NCI-H2081 (cell line): ENCODE results near the gene DOC2B.
A peak's percentile ranks its signal among the peaks of the same experiment; 100 is the strongest.
"Not testable (repeated sequence)": the region's sequence is repeated elsewhere in the genome, so short reads cannot be mapped to it uniquely, and the experiment has no call there.

Experiments used
- DNase-seq, 2 experiments: peaks; one replicate each; lab custom pipeline; 2025; lab: John Stamatoyannopoulos, UW

DOC2B gene

DNA sequence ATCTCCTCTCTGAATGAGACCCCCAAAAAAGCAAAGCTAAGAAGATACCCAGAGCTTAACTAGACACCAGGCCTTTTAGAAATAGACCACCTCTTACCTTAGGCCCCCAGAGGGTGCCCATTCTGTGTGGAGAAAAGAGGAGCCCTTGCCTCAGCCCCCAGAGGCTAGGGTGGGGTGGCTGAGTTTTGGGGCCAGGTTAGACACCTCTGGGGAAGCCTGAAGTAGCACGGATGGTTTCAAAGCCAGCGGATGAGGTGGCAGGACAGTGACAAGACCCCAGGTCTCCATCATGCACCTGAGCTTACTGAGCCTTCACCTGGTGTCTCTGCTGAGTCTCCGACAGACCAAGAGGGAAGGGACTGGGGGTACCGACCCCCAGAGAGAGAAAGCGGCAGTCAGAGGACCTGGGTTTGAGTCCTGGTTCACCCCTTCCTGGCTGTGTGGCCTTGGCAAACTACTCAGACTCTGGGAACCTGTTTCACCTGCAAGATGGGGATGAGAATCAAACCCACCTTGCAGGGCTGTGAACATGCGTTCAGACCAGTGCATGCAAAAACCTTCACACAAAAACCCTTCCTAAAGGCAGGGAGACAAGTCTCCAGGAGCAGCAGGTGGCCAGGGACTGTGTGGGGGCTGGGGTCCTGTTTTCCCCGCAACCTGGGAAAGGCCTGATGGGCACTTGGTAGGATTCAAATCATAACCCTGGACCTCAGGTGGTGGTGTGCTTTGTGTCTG, 36.3 kb downstream of the DOC2B start:
- DNase-seq = no peak

DNA sequence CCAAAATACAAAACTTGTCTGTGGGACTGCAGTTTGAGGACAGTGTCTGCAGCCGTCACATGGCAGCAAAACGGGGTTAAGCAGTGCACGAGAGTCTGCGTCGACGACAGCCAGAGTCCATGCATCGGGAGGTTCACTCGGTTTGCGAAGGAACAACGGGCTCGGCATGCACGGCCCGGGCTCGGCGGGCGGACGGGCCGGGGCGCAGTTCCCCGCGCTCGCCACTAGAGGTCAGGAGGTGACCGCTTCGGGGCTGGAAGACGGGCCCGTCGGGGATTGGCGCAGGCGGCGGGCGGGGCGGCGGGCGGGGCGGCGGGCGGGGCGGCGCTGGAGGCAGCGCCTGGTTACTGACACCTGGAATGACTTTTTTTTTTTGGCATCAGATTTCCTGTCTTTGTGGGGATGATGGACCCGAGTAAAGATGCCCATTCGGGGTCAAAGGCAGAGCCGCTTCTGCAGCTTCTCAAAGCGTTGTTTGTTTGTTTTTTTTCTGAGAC, 37.6 kb downstream of the DOC2B start:
- DNase-seq = peak; percentile 55 to 57

DNA sequence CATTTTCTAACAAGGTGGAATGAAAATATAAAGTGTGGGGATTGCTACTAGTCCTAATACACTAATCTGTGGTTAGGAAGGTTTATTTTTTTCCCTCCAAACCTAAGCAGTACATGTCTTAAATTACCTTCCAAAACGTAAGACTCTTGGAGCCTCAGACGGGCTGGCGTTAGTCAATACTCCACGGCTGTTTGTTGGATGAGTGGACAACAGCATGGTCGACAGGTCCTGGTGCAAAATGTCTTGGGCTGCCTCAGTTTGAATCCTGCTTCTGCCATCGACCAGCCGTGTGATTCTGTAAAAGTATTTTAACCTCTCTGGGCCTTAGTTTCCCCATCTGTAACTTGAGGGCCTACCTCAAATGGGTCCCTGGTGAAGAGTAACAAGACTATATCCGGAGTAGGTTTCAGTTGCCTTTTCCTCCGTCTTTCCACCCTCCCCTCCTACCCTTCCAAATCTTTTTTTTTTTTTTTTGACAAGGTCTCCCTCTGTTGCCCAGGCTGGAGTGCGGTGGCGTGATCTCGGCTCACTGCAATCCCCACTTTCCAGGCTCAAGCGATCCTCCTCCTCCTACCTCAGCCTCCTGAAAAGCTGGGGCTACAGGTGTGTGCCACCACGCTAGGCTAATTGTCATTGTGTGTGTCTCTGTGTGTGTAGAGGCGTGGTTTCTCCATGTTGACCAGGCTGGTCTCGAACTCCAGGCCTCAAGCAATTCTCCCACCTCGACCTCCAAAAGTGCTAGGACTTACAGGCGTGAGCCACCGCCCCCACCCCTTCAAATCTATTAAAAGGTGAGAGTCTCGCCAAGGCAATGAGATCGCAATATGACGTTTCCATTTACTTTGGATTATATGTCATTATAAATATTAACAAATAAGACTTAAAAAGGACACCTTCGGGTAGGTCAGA, 38.3 kb downstream of the DOC2B start:
- DNase-seq = no peak

DNA sequence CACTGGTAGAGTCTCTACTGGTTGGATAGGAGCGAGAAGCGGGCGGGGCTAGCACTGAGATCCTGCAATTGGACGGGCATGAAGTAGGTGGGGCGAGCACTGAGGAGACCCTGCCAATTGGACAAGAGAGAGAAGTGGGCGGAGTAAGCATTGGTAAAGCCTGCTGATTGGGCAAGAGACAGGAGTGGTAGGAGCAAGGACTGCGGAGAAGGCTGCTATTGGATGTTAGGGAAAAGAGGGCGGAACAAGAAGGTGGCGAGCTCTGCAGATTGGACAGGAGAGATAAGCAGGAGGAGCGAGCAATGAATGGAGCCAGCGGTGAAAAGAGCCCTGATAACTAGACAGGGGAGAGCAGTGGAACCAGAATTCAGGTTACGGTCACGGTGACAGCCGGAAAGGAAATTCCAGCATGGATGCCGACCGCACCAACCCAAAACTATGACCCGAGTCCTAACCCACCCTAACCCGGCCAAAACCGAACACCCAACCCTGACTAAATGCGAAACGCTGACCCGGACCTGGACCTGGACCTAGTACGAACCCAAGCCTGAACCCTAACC, 39.3 kb downstream of the DOC2B start:
- peak; percentile 3 to 27 for DNase-seq

DNA sequence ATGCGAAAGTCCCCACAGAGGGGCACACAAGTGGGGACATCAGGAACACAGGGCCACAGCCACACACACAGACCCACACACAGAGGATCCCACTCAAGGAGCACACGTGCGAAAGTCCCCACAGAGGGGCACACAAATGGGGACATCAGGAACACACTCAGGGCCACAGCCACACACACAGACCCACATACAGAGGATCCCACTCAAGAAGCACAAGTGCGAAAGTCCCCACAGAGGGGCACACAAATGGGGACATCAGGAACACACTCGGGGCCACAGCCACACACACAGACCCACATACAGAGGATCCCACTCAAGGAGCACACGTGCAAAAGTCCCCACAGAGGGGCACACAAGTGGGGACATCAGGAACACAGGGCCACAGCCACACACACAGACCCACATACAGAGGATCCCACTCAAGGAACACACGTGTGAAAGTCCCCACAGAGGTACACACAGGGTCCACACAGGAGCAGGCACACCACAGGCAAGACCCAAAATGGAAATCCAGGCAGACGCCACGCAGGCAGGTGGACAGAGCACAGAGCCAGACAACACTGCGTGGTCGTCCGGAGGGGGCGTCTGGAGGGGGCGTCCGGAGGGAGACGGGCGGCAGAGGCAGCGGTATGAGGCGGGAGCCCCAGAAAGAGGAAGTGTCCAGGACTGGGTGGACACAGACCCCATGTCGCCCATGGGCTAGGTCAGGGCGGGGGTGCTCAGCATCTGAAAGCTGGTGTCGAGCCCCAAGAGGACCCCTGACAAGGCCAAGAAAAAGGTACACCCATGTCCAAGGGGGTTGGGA, 41.8 kb downstream of the DOC2B start:
- DNase-seq = not testable (repeated sequence)

DNA sequence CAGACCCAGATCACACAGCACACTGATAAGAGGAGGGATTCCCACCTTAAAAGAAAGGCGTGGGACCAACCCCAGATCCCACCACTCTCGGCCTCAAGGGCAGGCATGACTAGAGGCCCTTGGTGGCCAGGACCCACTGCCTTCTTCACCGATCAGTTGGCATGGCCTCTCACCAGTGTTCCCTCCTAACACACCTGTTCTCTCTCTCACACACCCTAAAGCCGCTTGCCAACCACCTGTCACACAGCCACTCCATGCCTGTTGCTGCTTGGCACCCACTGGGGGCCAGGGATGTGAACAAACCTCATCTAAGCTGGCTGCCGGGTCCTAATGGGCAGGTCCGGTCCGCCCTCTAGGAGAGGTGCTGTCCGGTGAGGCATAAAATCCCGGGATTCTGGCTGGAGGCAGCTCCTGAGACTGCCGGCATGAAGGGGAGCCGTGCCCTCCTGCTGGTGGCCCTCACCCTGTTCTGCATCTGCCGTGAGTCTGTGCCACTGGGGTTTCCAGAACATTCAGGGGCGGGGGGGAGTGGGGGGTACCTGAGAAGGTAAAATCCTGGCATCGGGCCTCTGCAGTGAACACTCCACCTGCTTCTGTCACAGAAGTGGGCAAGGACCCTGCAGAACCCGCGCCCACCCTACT, 44.2 kb downstream of the DOC2B start, which contains the start of gene SCGB1C2:
Gene SCGB1C2 (plus strand): TSS at position 404 of the 642 bp plus-strand sequence. CDS start 22 bp downstream, at position 426.
- DNase-seq = not testable (repeated sequence)

DNA sequence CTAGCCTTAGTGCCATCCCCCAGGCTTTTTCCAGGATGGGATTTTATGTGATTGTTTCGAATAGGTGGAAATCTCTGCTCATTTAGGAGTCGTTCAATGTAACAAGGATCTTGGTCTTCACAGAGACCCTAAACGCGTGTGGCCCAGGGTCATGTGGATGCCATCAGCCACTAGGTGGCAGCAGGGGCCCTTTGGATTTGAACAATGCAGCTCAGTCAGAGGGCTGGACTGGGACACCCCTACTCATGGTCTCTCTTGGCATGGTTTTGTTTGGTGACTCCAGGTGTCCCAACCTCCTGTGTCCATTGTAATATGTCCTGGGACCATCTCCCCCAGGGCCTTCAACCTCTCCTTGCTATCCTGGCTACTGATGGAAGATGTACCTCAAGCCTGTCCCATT, 44.9 kb downstream of the DOC2B start:
- not testable (repeated sequence) for DNase-seq

DNA sequence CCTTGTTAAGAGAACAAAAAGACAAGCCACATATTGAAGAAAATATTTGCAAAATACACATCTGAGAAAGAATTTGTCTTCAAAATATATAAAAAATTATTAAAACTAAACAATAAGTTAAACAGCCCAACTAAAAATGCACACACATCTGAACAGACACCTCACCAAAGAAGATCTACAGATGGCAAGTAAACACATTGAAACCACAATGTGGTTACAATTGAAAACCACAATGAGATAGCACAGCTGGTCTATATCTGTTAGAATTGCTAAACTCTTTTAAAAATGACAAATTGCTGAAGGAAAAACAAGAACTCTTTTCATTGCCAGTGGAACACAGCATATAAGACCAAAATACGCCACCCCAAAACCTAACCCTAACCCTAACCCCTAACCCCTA, 45.6 kb downstream of the DOC2B start:
- DNase-seq = not testable (repeated sequence)

DNA sequence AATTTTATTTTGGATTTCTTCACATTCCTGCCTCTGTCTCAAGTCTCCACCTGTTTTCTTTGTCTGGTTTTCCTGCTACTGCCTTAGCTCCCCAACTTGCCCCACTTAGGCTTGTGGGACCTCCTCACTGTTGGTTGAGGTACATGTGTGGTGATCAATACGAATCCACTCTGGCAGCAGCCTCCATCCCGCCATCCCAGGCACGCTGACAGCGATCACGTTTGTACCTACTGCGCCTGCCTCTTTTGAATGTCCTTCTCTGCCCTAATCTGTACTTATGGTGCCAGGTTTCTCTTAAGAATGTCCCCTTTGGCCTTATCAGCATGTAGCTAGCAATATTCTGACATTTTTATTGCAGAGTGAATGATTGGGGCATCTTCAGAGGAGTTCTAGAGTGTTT, 46.4 kb downstream of the DOC2B start:
- not testable (repeated sequence) for DNase-seq

DNA sequence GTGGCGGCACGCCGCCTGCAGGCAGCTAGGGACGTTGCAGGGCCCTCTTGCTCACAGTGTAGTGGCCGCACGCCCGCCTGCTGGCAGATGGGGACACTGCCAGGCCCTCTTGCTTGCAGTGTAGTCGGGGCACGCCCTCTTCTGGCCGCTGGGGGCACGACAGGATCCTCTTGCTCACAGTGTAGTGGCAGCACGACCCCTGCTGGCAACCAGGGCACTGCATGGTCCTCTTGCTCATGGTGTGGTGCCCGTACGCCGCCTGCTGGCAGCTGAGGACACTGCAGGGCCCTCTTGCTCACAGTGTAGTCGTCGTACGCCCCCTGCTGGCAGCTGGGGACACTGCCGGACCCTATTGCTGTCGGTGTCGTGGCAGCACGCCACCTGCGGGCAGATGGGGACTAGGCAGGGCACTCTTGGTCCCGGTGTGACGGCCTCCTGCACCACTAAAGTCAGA, 47.1 kb downstream of the DOC2B start:
- DNase-seq = not testable (repeated sequence)

DNA sequence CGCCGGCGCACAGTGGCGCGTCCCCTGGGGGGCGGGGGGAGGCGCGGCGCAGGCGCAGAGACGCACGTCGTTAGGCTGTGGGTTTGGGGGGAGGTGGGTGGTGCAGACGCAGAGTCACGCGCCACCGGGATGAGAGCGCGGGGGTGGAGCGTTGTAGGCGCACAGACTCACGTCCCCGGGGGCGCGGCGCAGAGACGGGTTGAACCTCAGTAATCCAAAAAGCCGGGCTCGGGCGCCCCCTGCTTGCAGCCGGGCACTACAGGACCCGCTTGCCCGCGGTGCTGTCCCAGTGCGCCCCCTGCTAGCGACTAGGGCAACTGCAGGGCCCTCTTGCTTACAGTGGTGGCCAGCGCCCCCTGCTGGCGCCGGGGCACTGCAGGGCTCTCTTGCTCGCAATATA, 47.5 kb downstream of the DOC2B start:
- DNase-seq = not testable (repeated sequence)

DNA sequence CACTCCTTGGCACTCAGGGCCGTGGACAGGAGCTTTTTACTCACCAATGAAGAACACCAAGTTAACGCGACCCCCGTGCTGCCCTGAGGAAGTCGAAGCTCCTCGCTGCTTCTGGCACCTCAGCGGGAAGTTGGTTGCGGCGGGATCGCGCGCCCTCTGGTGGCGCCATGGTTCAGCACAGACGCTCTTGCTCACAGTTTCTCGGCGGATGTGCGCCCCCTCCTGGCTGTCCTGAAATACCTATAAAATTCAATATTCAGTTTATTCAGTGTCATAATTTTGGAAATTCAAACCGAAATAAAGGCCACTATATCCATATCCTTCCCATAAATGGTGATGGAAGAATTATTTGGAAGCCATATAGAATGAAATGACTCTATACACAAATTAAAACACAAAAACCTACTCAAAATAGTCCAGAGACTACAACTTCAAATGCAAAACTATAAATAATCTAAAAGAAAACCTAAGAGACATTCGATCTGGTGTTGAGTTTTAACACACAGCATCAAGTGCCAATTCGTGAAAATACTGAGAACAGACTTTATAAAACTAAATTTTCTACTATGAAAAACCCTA, 63.0 kb downstream of the DOC2B start:
- not testable (repeated sequence) for DNase-seq

DNA sequence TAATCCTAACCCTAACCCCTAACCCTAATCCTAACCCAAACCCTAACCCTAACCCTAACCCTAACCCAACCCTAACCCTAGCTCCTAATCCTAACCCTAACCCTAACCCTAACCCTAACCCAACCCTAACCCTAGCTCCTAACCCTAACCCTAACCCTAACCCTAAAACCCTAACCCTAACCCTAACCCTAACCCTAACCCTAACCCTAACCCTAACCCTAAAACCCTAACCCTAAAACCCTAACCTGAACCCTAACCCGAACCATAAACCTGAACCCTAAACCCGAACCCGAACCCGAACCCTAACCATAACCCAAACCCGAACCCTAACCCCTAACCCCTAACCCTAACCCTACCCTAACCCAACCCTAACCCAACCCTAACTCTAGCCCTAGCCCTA, 68.3 kb downstream of the DOC2B start:
- not testable (repeated sequence) for DNase-seq
